Aorta (tissue), 5 donors: ENCODE results near the gene PTPRA. TPM values are rescaled to one million over a fixed set of nuclear protein-coding genes. Genes with fewer than 3 reads are reported as not detected.
A peak's percentile ranks its signal among the peaks of the same experiment; 100 is the strongest.
"Not testable (repeated sequence)": the region's sequence is repeated elsewhere in the genome, so short reads cannot be mapped to it uniquely, and the experiment has no call there.

Experiments
- ATAC-seq: fragments of 200-7000 bp; cut with Tn5 transposase; one replicate; pipeline ENCODE4 v1.9.1; 2022; ENCODE audit warnings: moderate library complexity; ENCODE audit not compliant: low FRiP score
- DNase-seq, 2 donors: peaks; one replicate each; pipeline ENCODE4 v3.0.0-alpha.2; 2020
- H3K27ac ChIP-seq, 2 donors: one replicate each; pipeline ENCODE4 v1.5.1; 2013; ENCODE audit warnings: low read length in 2 of 2, mild to moderate bottlenecking in 2 of 2, moderate library complexity in 2 of 2, control low read depth in 1 of 2, inconsistent platforms in 1 of 2, low read depth in 1 of 2
- H3K27me3 ChIP-seq, 2 donors: one replicate each; pipeline ENCODE4 v1.6.1; 2013; ENCODE audit warnings: control low read depth in 1 of 2, low read length in 1 of 2, mild to moderate bottlenecking in 1 of 2, moderate library complexity in 1 of 2; ENCODE audit not compliant: insufficient read depth in 2 of 2, control insufficient read depth in 1 of 2
- H3K36me3 ChIP-seq, 2 donors: one replicate each; pipeline ENCODE4 v1.6.1; 2013; ENCODE audit warnings: control low read depth in 1 of 2, low read length in 1 of 2, mild to moderate bottlenecking in 1 of 2; ENCODE audit not compliant: insufficient read depth in 2 of 2, control insufficient read depth in 1 of 2
- H3K4me1 ChIP-seq, 2 donors: one replicate each; pipeline ENCODE4 v1.6.1; 2013; ENCODE audit warnings: low read length in 2 of 2, control low read depth in 1 of 2, mild to moderate bottlenecking in 1 of 2, moderate library complexity in 1 of 2; ENCODE audit not compliant: insufficient read depth in 2 of 2, control insufficient read depth in 1 of 2
- H3K4me3 ChIP-seq, 2 donors: one replicate each; pipeline ENCODE4 v1.5.1; 2013; ENCODE audit warnings: low read length in 2 of 2, control low read depth in 1 of 2, mild to moderate bottlenecking in 1 of 2
- H3K9me3 ChIP-seq: one replicate; pipeline ENCODE4 v1.6.1; 2013; ENCODE audit warnings: mild to moderate bottlenecking, low read length; ENCODE audit not compliant: control insufficient read depth
- WGBS, 2 donors: extraction: QIAGEN DNeasy Blood & Tissue Kit; methylation state at CpG; one replicate each; pipeline ENCODE4 v1.1.7; 2013; 5-methylcytosine and 5-hydroxymethylcytosine counted together
- intact Hi-C, 2 donors: fragments of 100-400 bp; cut with DNase I; formaldehyde crosslinking; loops; one replicate each; pipeline versions ENCODE4 v1.14.2 to v1.15.0; 2022
- long read RNA-seq, 2 donors: library from polyadenylated mRNA; unstranded; transcript quantifications; one replicate each; pipeline ENCODE4 v2.0.0, GENCODE V29; 2020 to 2021
- polyA plus RNA-seq, 2 donors: library from polyadenylated mRNA; stranded (reverse); fragments of 200-250 nt; gene quantifications; one replicate each; pipeline ENCODE4 v1.2.3, GENCODE V29; 2013
- total RNA-seq, 2 donors: library from RNA; stranded (reverse); fragmentation: NEBNext Ultra II Directional; extraction: Animal tissue kit (Norgen Biotek cat#: 25700); gene quantifications; one replicate each; pipeline ENCODE4 v1.2.1, GENCODE V29; 2021
- donor health status: healthy with polysubstance abuse.
- donor health status: Bipolar disorder and iron deficiency.
- donor health status: DM: no; HTN: no; CAD: no.
- donor health status: DM: no; HTN: no; CAD: no.
- donor health status: DM: yes; HTN: yes; CAD: no.

The PTPRA gene, protein sequence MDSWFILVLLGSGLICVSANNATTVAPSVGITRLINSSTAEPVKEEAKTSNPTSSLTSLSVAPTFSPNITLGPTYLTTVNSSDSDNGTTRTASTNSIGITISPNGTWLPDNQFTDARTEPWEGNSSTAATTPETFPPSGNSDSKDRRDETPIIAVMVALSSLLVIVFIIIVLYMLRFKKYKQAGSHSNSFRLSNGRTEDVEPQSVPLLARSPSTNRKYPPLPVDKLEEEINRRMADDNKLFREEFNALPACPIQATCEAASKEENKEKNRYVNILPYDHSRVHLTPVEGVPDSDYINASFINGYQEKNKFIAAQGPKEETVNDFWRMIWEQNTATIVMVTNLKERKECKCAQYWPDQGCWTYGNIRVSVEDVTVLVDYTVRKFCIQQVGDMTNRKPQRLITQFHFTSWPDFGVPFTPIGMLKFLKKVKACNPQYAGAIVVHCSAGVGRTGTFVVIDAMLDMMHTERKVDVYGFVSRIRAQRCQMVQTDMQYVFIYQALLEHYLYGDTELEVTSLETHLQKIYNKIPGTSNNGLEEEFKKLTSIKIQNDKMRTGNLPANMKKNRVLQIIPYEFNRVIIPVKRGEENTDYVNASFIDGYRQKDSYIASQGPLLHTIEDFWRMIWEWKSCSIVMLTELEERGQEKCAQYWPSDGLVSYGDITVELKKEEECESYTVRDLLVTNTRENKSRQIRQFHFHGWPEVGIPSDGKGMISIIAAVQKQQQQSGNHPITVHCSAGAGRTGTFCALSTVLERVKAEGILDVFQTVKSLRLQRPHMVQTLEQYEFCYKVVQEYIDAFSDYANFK
- total RNA-seq (10 to 100 TPM; 60.2 to 69.7 TPM), polyA plus RNA-seq (10 to 100 TPM; 15.9 to 38.7 TPM)
- long read RNA-seq, donor 1, transcript PTPRA-201 (23 exons, 3,725 nt) = major isoform, 13 of 51 reads
- long read RNA-seq, donor 1, partial matches to known transcripts = 18 of 51 reads
- long read RNA-seq, donor 1, other reads (novel, unspliced or antisense) = 17 of 51 reads
- long read RNA-seq, donor 2, transcript PTPRA-205 (24 exons, 3,337 nt) = minor isoform, 5 of 95 reads
- long read RNA-seq, donor 2, transcript PTPRA-201 (23 exons, 3,725 nt) = major isoform, 41 of 95 reads
- long read RNA-seq, donor 2, partial matches to known transcripts = 16 of 95 reads
- long read RNA-seq, donor 2, other reads (novel, unspliced or antisense) = 32 of 95 reads

DNA sequence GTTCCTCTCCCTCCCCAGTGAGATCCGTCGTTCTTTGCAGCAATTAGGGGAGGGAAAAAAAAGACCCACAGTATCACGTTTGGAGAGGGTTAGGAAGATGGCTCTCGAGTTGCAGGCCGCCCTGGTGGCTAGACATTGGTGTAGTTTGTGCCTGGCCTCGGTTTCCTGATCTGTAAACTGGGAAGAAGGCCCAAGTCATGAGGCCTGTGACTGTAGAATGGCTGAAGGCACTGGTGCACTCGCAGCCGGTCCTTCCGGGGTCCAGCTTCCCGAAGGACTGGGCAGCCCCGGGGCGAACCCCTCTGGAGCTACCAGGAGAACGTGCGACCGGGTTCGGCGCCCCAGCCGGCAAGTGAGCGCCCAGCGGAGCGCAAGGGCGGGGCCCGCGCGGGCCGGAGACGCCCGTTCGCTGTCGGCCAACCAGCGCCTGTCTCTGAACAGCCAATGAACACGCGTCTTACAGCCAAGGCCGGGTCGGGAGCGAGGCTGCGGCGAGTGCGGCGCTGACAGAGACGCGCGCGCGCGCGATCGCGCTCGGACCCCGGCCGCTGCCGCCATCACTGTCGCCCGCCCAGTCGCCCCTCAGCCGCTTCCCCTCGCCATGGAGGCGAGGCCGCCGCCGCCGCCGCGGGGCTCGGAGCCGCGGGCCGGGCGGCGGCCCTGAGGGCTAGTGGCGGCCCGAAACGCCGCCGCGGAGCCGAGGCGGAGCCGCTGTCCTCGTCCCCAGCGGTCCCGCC, at the start of gene PTPRA:
Gene PTPRA, plus strand, starts transcription at position 472 of the 737 bp plus-strand sequence. CDS start 90,797 bp downstream, outside the sequence.
- Histone ChIP-seq H3K36me3 (no peaks in the 10 kb centered on the region), H3K4me3 (peak within 1 kb of the TSS; percentile 78 to 99), H3K9me3 (no peaks in the 10 kb centered on the region), H3K4me1 (no peaks in the 10 kb centered on the region), H3K27me3 (no peaks in the 10 kb centered on the region), H3K27ac (no peak within 1 kb of the TSS)
- ATAC-seq (peak; percentile 96), DNase-seq (peak; percentile 96 to 98)
- intact Hi-C loops = loop anchor here in 1 of 2 donors (10.0 kb wide), 1 partner anchor 172 kb away; the partner anchor contains the start of genes GNRH2 and MRPS26
- 0 to 1% methylated on average over 38 to 83 of the region's 83 CpGs for WGBS, 2 donors

DNA sequence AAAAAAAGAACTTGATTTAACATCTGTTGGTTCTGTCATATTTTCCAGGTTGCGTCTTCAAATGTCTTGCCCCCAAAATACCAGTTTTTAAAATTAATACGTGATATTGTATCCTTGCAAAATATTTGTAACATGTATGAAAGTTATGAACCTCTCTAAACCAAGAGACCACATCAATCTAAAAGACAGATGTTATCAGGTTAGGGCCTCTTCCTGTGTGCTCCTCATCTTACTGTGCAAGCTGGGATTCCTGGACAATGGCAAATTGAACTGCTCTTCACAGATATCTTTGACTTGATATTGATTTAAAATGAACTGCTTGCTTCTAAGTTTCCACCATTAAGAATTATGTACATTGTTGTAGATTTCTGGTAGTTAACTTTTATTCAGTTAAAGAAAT, 47.5 kb upstream of the PTPRA start:
- no peaks in the 10 kb centered on the region for H3K4me1 ChIP-seq
- DNase-seq (no peak), ATAC-seq (no peak)
- H3K36me3 ChIP-seq = no peaks in the 10 kb centered on the region
- intact Hi-C loops = no loop called here
- H3K9me3 ChIP-seq = no peaks in the 10 kb centered on the region
- H3K27me3 ChIP-seq = no peaks in the 10 kb centered on the region
- H3K4me3 ChIP-seq = no peak overlapping the region
- WGBS, 2 donors = 86 to 92% methylated on average over 2 of the region's 2 CpGs
- H3K27ac ChIP-seq = no peak overlapping the region

DNA sequence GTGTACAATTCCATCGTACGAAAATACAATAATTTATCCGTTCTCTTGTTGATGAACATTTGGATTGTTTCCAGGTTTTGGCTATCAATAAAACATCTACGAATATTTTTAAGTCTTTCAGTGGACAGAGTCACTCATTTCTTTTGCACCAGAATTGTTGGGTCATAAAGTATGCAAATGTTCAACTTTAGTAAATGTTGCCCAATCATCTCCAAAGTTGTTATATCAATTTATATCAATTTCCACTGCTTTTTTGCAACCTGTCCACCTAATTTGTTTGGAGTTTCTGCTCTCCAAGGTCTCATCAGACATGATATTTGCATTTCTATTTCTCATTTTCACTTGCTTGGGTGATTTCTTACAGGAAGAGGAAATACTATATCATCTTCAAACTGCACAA, 46.6 kb upstream of the PTPRA start:
- no peaks in the 10 kb centered on the region for H3K4me1 ChIP-seq
- 77 to 85% methylated on average over 4 of the region's 4 CpGs for WGBS, 2 donors
- H3K27ac ChIP-seq = no peak overlapping the region
- H3K36me3 ChIP-seq = no peaks in the 10 kb centered on the region
- no peak for DNase-seq
- H3K4me3 ChIP-seq = no peak overlapping the region
- H3K27me3 ChIP-seq = no peaks in the 10 kb centered on the region
- no peaks in the 10 kb centered on the region for H3K9me3 ChIP-seq
- intact Hi-C loops = no loop called here
- ATAC-seq = no peak

DNA sequence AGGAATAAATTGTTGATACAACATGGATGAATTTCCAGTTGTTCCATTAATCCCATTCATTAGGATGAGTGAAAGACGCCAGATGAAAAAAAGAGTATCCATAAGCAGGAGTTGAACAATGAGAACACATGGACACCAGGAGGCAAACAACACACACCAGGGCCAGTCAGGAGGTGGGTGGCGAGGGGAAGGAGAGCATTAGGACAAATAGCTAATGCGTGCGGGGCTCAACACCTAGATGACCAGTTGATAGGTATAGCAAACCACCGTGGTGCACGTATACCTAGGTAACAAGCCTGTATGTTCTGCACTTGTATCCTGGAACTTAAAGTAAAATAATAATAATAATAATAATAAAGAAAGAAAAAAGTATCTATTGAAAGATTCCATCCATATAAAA, 43.9 kb upstream of the PTPRA start:
- Histone ChIP-seq H3K36me3 (no peaks in the 10 kb centered on the region), H3K4me1 (no peaks in the 10 kb centered on the region), H3K27me3 (no peaks in the 10 kb centered on the region), H3K4me3 (no peak overlapping the region), H3K9me3 (no peaks in the 10 kb centered on the region), H3K27ac (no peak overlapping the region)
- no peak for DNase-seq
- WGBS, 2 donors = 74 to 77% methylated on average over 6 of the region's 6 CpGs
- intact Hi-C loops = no loop called here
- ATAC-seq = no peak

DNA sequence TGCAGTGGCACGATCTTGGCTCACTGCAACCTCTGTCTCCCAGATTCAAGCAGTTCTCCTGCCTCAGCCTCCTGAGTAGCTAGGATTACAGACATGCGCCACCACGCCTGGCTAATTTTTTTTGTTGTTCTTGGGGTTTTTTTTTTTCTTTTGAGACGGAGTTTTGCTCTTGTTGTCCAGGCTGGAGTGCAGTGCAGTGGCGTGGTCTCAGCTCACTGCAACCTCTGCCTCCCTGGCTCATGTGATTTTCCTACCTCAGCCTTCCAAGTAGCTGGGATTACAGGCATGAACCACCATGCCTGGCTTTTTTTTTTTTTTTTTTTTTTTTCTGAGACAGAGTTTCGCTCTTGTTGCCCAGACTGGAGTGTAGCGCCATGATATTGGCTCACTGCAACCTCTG, 42.1 kb upstream of the PTPRA start:
- not testable (repeated sequence) for H3K27me3 ChIP-seq, H3K4me1 ChIP-seq, H3K27ac ChIP-seq, H3K4me3 ChIP-seq, DNase-seq, ATAC-seq, H3K36me3 ChIP-seq, H3K9me3 ChIP-seq
- intact Hi-C loops = loop anchor here (5.0 to 10.0 kb wide), 2 partner anchors 64 to 306 kb away; no protein-coding TSS in a partner anchor
- WGBS, 2 donors = 75 to 78% methylated on average over 7 of the region's 7 CpGs

DNA sequence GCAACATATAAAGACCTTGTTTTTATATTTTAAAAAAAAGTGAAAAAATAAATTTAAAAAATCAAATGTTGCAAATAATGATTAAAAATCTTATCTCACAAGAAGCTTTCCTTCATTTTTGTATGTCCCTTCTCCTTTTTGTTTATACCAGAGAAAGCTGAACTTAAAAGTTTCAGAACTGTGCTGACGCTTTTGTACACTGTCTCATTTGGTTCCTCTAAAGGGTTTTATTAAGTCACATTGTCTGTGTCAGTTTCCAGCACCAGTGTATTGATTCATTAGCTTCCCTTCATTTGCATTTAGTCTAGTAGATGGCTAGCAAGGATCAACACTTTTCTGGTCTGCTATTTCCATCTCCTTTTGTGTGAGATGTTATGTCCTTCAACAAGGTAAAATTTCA, 39.5 kb upstream of the PTPRA start:
- no peak for DNase-seq
- Histone ChIP-seq H3K4me1 (no peaks in the 10 kb centered on the region), H3K27ac (no peak overlapping the region), H3K27me3 (no peaks in the 10 kb centered on the region), H3K36me3 (no peaks in the 10 kb centered on the region), H3K9me3 (no peaks in the 10 kb centered on the region), H3K4me3 (no peak overlapping the region)
- ATAC-seq = no peak
- intact Hi-C loops = loop anchor here (5.0 to 10.0 kb wide), 2 partner anchors 66 to 309 kb away; no protein-coding TSS in a partner anchor
- 78 to 83% methylated on average over 1 of the region's 1 CpG for WGBS, 2 donors

DNA sequence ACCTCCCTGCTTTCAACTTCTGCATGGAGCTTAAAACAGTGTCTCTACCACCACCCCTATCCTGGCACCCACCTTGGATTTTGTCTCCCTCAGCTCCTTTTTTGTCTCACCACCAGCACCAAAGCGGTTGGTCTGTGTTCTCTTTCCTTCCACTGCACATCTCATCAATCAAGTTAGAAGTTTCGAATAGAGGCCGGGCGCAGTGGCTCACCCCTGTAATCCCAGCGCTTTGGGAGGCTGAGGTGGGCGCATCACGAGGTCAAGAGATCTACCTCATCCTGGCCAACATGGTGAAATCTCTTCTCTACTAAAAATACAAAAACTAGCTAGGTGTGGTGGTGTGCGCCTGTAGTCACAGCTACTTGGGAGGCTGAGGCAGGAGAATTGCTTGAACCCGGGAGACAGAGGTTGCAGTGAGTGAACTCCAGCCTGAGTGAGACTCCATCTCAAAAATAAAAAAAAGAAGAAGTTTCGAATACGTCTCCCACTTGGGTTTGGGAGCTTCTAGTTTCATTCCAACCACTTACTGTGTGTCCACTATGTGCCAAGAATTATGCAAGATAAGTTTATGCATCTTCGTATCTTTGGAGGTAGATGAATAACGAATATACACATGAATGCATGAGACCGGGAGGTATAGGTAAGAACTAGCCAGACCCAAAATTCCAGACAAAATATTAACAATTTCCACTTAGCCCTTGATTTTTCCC, 38.7 kb upstream of the PTPRA start:
- Histone ChIP-seq H3K4me1 (no peaks in the 10 kb centered on the region), H3K9me3 (no peaks in the 10 kb centered on the region), H3K36me3 (no peaks in the 10 kb centered on the region), H3K4me3 (no peak overlapping the region), H3K27ac (no peak overlapping the region), H3K27me3 (no peaks in the 10 kb centered on the region)
- 92 to 97% methylated on average over 14 of the region's 14 CpGs for WGBS, 2 donors
- ATAC-seq (no peak), DNase-seq (no peak)
- intact Hi-C loops = loop anchor here (5.0 to 10.0 kb wide), 2 partner anchors 67 to 310 kb away; no protein-coding TSS in a partner anchor
